Forelimb muscle (tissue), 1 donor: ENCODE results near the gene NR0B1. TPM values are rescaled to one million over a fixed set of nuclear protein-coding genes. Genes with fewer than 3 reads are reported as not detected.

Experiments
- DNase-seq: peaks from one replicate; pipeline ENCODE4 v3.0.0-alpha.2; 2013; ENCODE audit warnings: low read depth
- polyA plus RNA-seq: library from polyadenylated mRNA; unstranded; fragments of 120-200 nt; gene quantifications from one replicate; pipeline ENCODE4 v1.2.1, GENCODE V29; 2013; ENCODE audit not compliant: insufficient read length

NR0B1 gene
- polyA plus RNA-seq: 0.47 TPM

DNA sequence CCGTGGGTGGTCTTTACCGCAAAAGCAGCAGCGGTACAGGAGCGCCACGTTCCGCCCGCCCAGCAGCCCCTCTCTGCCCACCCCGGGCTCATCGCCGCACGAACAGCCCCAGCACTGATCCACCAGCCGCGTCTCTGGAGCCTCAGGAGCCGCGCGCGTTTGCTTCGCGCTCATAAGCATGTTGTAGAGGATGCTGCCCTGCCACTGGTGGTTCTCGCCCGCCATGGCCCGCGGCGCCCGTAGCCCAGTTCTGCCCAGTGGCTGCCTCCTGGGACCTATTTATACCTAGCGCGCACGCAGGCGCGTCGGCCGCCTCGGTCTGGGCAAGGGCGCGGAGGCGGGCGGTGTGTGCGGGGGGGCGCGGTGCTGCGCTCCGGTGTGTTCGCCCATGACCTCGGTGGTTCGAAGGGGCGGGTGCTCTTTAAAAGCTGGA is at the start of gene NR0B1:
TSS of gene NR0B1 (minus strand) at position 252 of the 433 bp plus-strand sequence. CDS start at position 225, 27 bp downstream.
- no peak for DNase-seq

- no peak for DNase-seq
Observed at GRCh38 chrX:30349946-30350345, 40.8 kb upstream of the NR0B1 start.

- DNase-seq: no peak
Observed at GRCh38 chrX:30343206-30343605, 34.0 kb upstream of the NR0B1 start.

DNA sequence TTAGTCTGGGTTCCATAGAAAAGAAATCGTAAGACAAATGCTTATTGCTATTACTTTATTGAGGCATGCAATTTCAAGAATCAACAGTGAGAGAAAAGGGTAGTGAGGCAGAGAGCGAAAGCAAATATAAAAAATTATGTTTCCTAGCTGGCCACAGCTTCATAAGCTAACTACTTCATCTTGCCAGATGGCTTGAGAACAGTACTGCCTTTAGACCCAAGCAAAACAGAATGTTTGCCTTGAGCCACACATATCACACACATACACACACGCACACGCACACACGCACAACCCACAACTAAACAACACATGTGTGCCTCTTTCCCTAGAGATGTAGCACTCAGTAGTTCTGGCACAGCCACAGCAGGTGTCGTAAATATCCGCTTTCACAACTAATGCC is 31.6 kb upstream of the NR0B1 start:
- DNase-seq: no peak

- no peak for DNase-seq
Observed at GRCh38 chrX:30327762-30328161, 18.6 kb upstream of the NR0B1 start.

- no peak for DNase-seq
Observed at GRCh38 chrX:30317308-30317707, 8.1 kb upstream of the NR0B1 start.

GRCh38 chrX:30313322-30313721 is 4.1 kb upstream of the NR0B1 start:
- DNase-seq: no peak

DNA sequence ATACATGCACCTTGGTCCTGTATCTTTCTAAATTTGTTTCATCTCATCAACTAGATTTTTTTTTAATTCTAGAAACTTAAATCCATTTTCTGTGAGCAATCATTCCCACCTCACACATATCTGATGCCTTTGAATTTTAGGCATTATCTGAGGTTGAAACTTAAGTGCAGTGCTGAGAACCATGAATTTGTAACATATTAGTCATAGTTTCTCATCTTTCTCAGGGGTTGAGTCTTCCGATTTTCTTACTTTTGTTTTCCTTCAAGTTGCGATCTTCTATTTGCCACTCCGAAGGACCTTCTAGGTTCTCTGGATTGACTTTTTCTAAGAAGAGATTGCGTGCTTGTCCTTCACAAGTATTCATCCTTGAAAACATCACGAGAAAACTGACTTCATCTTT is 3.7 kb upstream of the NR0B1 start:
- no peak for DNase-seq

DNA sequence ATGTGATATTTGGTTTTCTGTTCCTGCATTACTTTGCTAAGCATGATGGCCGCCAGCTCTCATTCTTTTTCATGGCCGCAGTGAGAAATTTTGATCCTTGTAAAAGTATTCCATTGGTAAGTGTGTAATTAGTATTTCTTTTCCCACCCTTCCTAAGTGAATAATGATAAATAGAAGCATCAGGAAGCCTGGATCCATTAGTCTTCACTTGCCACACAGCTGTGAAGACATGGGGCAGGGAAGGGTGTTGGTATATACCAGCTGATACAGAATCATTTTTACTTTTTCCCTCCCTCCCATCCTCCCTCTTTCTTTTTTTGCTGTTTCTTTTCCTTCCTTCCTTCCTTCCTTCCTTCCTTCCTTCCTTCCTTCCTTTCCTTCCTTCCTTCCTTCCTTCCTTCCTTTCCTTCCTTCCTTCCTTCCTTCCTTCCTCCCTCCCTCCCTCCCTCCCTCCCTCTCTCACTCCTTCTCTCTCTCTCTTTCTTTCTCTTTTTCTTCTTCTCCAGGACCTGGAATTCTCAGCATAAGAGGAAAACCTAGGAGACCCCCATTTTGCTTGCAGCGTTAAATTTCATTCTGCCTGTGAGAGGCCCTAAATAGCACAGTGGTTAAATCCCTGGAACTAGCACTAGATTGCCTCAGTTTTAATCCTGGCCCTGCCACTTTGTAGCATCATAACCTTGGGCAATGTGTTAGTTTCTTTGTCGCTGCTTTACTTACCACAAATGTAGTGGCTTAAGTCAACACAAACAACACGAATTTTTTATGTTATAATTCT is 1.4 kb upstream of the NR0B1 start:
- DNase-seq: no peak

DNA sequence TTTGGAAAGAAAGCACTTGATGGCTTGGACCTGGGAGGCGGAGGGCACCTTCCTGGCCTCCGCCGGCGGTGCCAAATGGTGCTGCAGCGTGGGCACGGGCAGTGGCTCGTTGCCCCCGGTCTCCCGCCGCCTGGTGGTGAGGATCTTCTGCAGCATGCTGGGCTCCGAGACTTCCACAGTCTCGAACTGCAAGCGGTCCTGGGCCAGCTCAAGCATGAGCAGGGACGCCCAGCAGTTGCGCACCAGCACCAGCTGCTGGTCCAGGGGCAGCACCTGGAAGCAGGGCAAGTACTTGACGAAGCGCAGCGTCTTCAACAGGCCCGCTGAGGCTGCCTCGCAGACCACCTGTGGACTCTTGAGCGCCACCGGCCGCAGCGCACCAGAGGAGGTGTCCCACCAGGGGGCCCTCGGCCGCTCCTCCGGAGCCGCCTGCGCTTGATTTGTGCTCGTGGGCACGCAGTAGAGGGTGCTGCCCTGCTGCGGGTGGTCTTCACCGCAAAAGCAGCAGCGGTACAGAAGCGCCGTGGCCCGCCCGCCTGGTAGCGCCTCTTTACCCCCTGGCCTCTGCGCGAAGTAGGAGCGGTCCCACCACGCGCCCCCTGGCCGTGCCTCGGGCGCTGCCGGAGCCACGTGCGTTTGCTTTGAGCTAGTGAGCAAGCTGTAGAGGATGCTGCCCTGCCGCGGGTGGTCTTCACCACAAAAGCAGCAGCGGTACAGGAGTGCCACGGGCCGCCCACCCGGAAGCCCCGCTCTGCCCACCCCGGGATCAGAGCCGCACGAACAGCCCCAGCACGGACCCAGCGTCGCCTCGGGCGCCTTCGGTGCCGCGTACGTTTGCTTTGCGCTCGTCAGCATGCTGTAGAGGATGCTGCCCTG is 689 bp downstream of the NR0B1 start:
- no peak for DNase-seq

DNA sequence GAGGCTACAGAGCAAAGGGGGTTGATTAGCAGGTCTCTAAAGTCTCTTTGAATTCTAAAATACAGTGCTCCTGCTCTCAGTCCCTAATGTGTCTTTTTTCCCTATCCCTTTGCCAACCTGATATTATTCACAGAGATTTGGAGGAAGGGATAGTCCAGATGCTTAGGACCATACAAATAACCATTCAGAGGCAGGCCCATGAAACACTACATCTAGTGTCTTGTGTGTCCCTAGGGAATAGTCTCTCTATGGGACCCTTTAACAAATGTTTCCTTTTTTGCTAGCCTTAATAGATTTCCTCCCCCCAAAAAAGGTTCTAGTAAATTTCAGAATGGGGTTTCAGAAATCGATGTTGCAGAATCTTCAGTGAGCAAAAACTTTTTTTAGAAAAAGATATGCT is 1.7 kb downstream of the NR0B1 start:
- no peak for DNase-seq

GRCh38 chrX:30304866-30305265 is 4.3 kb downstream of the NR0B1 start:
- no peak for DNase-seq

GRCh38 chrX:30302956-30303355 is 6.2 kb downstream of the NR0B1 start:
- no peak for DNase-seq

DNA sequence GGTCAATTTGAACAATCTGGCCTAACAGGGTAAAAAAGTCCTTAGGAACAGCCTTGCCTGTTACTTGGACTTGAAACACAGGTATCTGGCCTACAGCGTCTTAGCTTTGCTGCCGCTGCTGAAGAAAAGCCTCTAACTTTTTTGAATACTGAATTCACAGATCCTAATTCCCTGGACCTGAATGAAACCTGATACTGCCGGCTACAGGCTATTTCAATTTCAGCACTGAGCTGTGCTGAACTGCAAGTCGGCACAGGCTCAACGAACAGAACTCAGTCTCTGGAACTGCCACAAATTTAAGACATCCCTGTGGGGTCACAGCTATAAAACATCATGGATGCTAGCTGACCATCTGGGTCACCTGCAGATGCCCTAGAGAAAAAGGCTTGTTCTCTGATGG is 7.2 kb downstream of the NR0B1 start:
- DNase-seq: peak; percentile 9

DNA sequence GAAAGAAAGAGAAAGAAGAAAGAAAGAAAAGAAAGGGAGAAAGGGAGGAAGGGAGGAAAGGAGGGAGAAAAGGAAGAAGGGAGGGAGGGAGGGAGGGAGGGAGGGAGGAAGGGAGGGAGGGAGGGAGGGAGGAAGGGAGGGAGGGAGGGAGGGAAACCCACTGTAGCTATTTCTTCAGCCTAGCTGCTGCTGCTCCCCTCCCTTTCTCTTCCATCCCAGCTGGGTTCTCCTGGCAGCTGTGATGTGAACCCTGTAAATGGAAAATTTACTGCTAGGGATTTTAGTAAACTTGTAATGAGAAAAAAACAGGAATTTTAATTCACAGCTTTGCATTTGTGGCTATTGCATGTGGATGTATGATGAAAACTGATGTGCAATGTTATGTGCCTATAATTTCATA is 8.0 kb downstream of the NR0B1 start:
- DNase-seq: peak; percentile 6

- no peak for DNase-seq
Observed at GRCh38 chrX:30296408-30297254, 12.6 kb downstream of the NR0B1 start.

- DNase-seq: no peak
Observed at GRCh38 chrX:30283456-30284200, 25.6 kb downstream of the NR0B1 start.

DNA sequence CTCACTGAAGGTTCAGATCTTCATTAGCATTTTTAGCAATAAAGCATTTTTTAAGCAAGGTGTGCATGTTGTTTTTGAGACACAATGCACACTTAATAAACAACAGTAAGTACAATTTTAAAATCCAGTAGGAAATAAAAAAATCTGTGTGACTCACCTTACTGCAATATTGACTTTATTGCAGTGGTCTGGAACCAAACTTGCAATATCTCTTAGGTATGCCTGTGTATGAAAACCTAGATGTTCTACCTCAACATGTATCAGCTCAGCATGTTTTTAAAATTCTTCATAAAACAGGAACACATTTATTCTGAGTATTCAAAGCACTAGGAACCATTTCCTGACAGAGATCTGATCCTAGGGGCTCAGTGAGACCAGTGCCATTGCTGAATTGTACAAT is 26.7 kb downstream of the NR0B1 start:
- no peak for DNase-seq

DNA sequence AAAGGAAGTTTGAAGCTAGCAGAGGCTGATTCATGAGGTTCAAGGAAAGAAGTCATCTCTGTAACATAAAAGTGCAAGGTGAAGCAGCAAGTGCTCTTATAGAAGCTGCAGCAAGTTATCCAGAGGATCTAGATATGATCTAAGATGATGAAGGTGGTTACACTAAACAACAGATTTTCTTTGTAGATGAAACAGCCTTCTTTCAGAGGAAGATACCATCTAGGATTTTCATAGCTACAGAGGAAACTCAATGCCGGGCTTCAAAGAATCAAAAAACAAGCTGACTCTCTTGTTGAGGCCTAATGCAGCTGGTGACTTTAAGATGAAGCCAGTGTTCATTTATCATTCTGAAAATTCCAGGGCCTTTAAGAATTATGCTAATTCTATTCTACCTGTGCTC is 28.8 kb downstream of the NR0B1 start:
- no peak for DNase-seq

GRCh38 chrX:30278365-30278764 is 30.8 kb downstream of the NR0B1 start:
- no peak for DNase-seq

- DNase-seq: no peak
Observed at GRCh38 chrX:30275498-30275897, 33.7 kb downstream of the NR0B1 start.
